ENCODE results near the gene RAVER1.

RAVER1 gene

GRCh38 chr19:10293637-10294367 is 39.5 kb downstream of the RAVER1 start:
- no peak overlapping the region for H3K4me3 ChIP-seq (ENCODE audit: low read length)
- TF ChIP-seq ZNF274 (IDR thresholded peaks at IDR 0.05; ENCODE audit: low read depth, low read length): no peak

- peak overlapping the region; percentile 14; the same call in 1 of the 2 replicates for H3K4me3 ChIP-seq (ENCODE audit: low read length)
- TF ChIP-seq ZNF274 (IDR thresholded peaks at IDR 0.05; ENCODE audit: low read depth, low read length): no peak
Observed at GRCh38 chr19:10292789-10293636, 40.3 kb downstream of the RAVER1 start.

- no peak for TF ChIP-seq ZNF274 (IDR thresholded peaks at IDR 0.05; ENCODE audit: low read depth, low read length)
- peak overlapping the region; percentile 37; the same call in 1 of the 2 replicates for H3K4me3 ChIP-seq (ENCODE audit: low read length)
Observed at GRCh38 chr19:10292206-10292788, 41.0 kb downstream of the RAVER1 start.

- H3K4me3 ChIP-seq (ENCODE audit: low read length): peak overlapping the region; percentile 37; the same call in 1 of the 2 replicates
- TF ChIP-seq ZNF274 (IDR thresholded peaks at IDR 0.05; ENCODE audit: low read depth, low read length): no peak
Observed at GRCh38 chr19:10291554-10292205, 41.6 kb downstream of the RAVER1 start.

- H3K4me3 ChIP-seq (ENCODE audit: low read length): peak overlapping the region; percentile 37; the same call in 1 of the 2 replicates
- TF ChIP-seq ZNF274 (IDR thresholded peaks at IDR 0.05; ENCODE audit: low read depth, low read length): no peak
Observed at GRCh38 chr19:10290876-10291553, 42.3 kb downstream of the RAVER1 start.

- TF ChIP-seq ZNF274 (IDR thresholded peaks at IDR 0.05; ENCODE audit: low read depth, low read length): no peak
- H3K4me3 ChIP-seq (ENCODE audit: low read length): peak overlapping the region; percentile 37; the same call in 1 of the 2 replicates
Observed at GRCh38 chr19:10290357-10290875, 42.9 kb downstream of the RAVER1 start.

GRCh38 chr19:10289836-10290356 is 43.4 kb downstream of the RAVER1 start, which contains the start of gene ICAM5:
ICAM5 (plus strand) TSS chr19:10289952; CDS start chr19:10290044, 92 bp downstream.
- no peak for TF ChIP-seq ZNF274 (IDR thresholded peaks at IDR 0.05; ENCODE audit: low read depth, low read length)
- H3K4me3 ChIP-seq (ENCODE audit: low read length): peak within 1 kb of the TSS; percentile 38; the same call in 1 of the 2 replicates

GRCh38 chr19:10289167-10289835 is 44.0 kb downstream of the RAVER1 start:
- no peak for TF ChIP-seq ZNF274 (IDR thresholded peaks at IDR 0.05; ENCODE audit: low read depth, low read length)
- H3K4me3 ChIP-seq (ENCODE audit: low read length): peak overlapping the region; percentile 38; the same call in 1 of the 2 replicates

GRCh38 chr19:10288662-10289166 is 44.6 kb downstream of the RAVER1 start:
- peak overlapping the region; percentile 38; the same call in 1 of the 2 replicates for H3K4me3 ChIP-seq (ENCODE audit: low read length)
- no peak for TF ChIP-seq ZNF274 (IDR thresholded peaks at IDR 0.05; ENCODE audit: low read depth, low read length)

GRCh38 chr19:10286803-10287737 is 46.3 kb downstream of the RAVER1 start, which contains the start of gene ICAM4:
ICAM4 (plus strand) TSS chr19:10286955; CDS start chr19:10287013, 58 bp downstream.
- no peak within 1 kb of the TSS for H3K4me3 ChIP-seq (ENCODE audit: low read length)
- no peak for TF ChIP-seq ZNF274 (IDR thresholded peaks at IDR 0.05; ENCODE audit: low read depth, low read length)

- TF ChIP-seq ZNF274 (IDR thresholded peaks at IDR 0.05; ENCODE audit: low read depth, low read length): no peak
Observed at GRCh38 chr19:10285393-10285792, 47.9 kb downstream of the RAVER1 start.

More at GRCh38 chr19:10285393-10285792, 47.9 kb downstream of the RAVER1 start:
- H3K4me3 ChIP-seq (ENCODE audit: low read length): no peak overlapping the region

Data from GM08714 (cell line).